Activated T-cell treated with anti-CD3 and anti-CD28 coated beads, Interleukin-2, amount 50 U/mL, for 1 hour (primary cell): ENCODE results near the gene HCAR2.
"Not testable (repeated sequence)": the region's sequence is repeated elsewhere in the genome, so short reads cannot be mapped to it uniquely, and the experiment has no call there.

Experiments used
- DNase-seq: peaks from one replicate; pipeline ENCODE4 v3.0.0-alpha.2; 2020

HCAR2 gene

GRCh38 chr12:122702890-122703611 is at the start of gene HCAR2:
Gene HCAR2, minus strand, starts transcription at chr12:122703357. Its CDS starts 74 bp downstream, at chr12:122703283.
- not testable (repeated sequence) for DNase-seq

GRCh38 chr12:122752464-122753318 is 49.5 kb upstream of the HCAR2 start, which contains the start of gene DENR:
Gene DENR, plus strand, starts transcription at chr12:122752824. Its CDS starts 878 bp downstream, at chr12:122753702.
- DNase-seq, result peak; percentile 100

GRCh38 chr12:122750781-122751515 is 47.8 kb upstream of the HCAR2 start:
- DNase-seq, result not testable (repeated sequence)

GRCh38 chr12:122749569-122750332 is 46.6 kb upstream of the HCAR2 start:
- DNase-seq, result no peak

- no peak for DNase-seq
These were observed 44.3 kb upstream of the HCAR2 start for GRCh38 chr12:122747224-122748135.

GRCh38 chr12:122743895-122744525 is 40.9 kb upstream of the HCAR2 start:
- no peak for DNase-seq

- no peak for DNase-seq
These were observed 37.2 kb upstream of the HCAR2 start for GRCh38 chr12:122740351-122740750.

- no peak for DNase-seq
These were observed 35.4 kb upstream of the HCAR2 start for GRCh38 chr12:122738571-122738970.

GRCh38 chr12:122732611-122733010 is 29.5 kb upstream of the HCAR2 start:
- no peak for DNase-seq

- no peak for DNase-seq
These were observed 29.0 kb upstream of the HCAR2 start for GRCh38 chr12:122732170-122732569.

GRCh38 chr12:122730215-122731014 is 27.3 kb upstream of the HCAR2 start, which contains the start of gene HCAR1:
Gene HCAR1, minus strand, starts transcription at chr12:122730844. Its CDS starts 505 bp downstream, at chr12:122730339.
- no peak for DNase-seq

GRCh38 chr12:122729583-122730214 is 26.5 kb upstream of the HCAR2 start:
- DNase-seq, result no peak

- DNase-seq, result no peak
These were observed 23.0 kb upstream of the HCAR2 start for GRCh38 chr12:122726080-122726558.

GRCh38 chr12:122725452-122726079 is 22.4 kb upstream of the HCAR2 start:
- DNase-seq, result no peak

GRCh38 chr12:122724641-122725243 is 21.6 kb upstream of the HCAR2 start:
- no peak for DNase-seq

- no peak for DNase-seq
These were observed 19.2 kb upstream of the HCAR2 start for GRCh38 chr12:122722387-122722786.

- DNase-seq, result no peak
These were observed 17.9 kb upstream of the HCAR2 start for GRCh38 chr12:122721057-122721545.

- DNase-seq, result not testable (repeated sequence)
These were observed 13.5 kb upstream of the HCAR2 start, which contains the start of gene HCAR3 for GRCh38 chr12:122716658-122717057. Gene HCAR3, minus strand, starts transcription at chr12:122716811. Its CDS starts 74 bp downstream, at chr12:122716737.
